HG02981 (cell line): ENCODE data around the gene KCNIP3.

ENCODE experiments used
- ATAC-seq: cut with Tn5 transposase; IDR thresholded peaks from one replicate; pipeline ENCODE4 v1.9.1; 2021; ENCODE audit warnings: mild to moderate bottlenecking, moderate library complexity; ENCODE audit not compliant: unreplicated experiment

KCNIP3 gene

DNA sequence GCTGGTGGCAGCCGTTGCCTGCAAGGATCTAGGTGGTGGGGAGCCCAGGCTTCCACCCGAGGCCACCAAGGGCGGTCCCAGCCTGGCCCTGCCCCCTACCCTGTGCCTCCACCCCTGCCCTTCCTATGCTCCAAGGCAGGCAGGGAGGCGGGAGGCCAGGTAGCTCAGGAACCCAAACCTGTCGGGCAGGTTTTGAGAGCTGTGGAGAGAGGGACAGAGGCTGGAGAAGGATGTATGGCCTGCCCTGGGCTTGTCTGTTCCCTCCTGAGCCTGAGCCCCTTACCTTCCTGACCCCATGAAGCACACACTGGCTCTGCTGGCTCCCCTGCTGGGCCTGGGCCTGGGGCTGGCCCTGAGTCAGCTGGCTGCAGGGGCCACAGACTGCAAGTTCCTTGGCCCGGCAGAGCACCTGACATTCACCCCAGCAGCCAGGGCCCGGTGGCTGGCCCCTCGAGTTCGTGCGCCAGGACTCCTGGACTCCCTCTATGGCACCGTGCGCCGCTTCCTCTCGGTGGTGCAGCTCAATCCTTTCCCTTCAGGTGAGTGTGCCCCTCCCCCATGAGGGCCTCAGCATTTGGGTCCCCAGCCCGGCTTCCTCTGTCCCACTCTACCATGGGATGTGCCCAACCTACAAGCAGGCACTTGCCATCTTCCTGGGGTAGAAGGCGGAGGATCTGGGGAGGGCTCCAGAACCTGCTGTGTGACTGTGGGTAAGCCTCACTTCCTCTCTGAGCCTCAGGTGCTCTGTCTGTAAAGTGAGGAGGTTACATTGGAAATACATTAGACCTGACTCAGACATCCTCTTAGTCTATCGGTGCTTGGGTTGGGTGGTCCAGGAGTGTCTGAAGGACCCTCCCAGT, 22.6 kb upstream of the KCNIP3 start, which contains the start of gene PROM2:
TSS of gene PROM2 (plus strand) at position 159 of the 860 bp plus-strand sequence. CDS start at position 296, 137 bp downstream.
- no peak for ATAC-seq

- no peak for ATAC-seq
Measured at GRCh38 chr2:95275151-95275515, 22.0 kb upstream of the KCNIP3 start.

DNA sequence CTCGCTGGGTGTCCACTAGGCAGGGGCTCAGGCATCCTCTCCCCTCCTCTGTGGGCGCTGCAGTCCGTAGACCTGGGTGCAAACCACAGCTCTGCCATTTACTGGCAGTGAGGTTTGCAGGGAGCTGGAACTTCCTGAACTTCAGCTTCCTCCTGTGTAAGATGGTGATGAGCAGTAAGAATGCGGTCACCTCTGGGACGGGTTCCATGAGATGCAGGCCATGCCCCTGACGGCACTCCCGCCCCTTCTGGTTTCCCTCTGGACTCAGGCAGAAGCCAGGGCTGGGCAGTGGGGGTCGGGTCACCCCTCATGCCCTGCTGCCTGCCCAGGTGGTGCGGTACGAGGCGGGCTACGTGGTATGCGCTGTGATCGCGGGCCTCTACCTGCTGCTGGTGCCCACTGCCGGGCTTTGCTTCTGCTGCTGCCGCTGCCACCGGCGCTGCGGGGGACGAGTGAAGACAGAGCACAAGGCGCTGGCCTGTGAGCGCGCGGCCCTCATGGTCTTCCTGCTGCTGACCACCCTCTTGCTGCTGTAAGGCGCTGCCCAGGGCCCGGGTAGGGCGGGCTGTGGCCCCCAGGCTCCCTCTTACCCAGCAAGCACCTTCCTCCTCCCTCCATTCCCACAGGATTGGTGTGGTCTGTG, 21.4 kb upstream of the KCNIP3 start:
- ATAC-seq: no peak

DNA sequence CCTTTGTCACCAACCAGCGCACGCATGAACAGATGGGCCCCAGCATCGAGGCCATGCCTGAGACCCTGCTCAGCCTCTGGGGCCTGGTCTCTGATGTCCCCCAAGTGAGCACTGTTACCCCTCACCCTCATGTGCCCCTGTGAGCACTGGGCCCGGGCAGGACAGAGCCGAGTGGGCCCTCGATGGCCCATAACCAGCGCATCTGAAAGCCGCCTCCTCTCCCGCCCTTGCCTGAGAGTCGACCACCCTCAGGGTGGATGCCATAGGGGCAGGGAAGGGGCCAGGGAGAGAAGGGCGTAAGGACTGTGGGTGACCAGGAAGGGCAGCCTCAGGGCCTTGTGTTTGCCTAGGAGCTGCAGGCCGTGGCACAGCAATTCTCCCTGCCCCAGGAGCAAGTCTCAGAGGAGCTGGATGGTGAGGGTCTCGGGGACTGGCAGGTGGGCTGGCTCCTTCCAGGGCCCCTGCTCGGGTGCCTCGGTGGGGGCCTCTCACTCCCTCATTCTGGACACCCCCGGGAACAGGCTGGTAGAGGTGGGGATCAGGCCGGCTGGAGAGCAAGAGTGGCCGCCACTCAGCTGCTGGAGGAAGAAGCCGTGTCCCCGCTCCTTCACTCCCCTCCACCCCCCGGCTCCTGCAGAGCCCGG, 20.8 kb upstream of the KCNIP3 start:
- ATAC-seq: no peak

GRCh38 chr2:95276888-95277245, 20.3 kb upstream of the KCNIP3 start:
- no peak for ATAC-seq

DNA sequence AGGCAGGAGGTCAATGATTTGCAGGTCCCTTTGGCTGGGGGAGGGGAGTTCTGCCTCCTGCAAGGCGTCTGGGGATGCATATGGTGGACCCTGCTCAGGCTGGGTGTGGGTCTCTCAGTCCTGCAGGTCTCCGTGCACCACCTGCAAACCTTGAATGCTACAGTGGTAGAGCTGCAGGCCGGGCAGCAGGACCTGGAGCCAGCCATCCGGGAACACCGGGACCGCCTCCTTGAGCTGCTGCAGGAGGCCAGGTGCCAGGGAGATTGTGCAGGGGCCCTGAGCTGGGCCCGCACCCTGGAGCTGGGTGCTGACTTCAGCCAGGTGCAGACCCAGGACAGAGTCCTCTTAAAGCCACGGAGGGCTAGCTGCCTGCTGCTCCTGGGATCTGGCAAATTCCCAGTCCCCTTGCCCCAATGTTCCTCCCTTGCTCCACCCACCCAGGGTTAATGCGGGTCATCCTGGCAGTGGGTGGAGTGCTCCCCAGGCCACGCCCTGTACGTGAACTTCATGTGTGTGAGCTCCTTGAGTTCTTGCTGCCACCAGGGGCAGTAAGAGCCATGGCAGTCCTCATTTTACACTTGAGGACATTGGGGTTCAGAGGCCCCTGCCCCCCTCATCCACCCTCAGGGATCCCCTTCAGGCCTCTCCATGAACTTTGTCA, 19.8 kb upstream of the KCNIP3 start:
- ATAC-seq: no peak

GRCh38 chr2:95278051-95278471, 19.1 kb upstream of the KCNIP3 start:
- ATAC-seq: no peak

GRCh38 chr2:95278637-95279225, 18.4 kb upstream of the KCNIP3 start:
- no peak for ATAC-seq

DNA sequence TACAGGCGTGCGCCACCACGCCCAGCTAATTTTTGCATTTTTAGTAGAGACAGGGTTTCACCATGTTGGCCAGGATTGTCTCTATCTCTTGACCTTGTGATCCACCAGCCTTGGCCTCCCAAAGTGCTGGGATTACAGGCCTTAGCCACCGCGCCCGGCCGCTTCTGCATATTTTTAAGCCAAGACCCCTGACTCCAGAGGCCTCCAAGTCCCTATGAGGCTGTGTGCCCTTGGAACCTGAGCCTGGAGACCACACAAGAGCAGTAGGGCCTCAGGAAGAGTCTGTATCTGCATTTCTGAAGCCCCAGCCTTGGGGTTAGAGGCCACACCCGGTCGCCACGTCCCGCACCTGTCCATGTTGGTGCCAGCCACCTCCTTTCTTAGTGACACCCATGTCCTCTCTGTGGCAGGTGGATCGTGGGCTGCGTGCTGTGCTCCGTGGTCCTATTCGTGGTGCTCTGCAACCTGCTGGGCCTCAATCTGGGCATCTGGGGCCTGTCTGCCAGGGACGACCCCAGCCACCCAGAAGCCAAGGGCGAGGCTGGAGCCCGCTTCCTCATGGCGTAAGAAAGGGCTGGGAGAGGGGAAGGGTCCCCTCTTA, 17.6 kb upstream of the KCNIP3 start:
- no peak for ATAC-seq

- ATAC-seq: no peak
Measured at GRCh38 chr2:95281071-95281470, 16.1 kb upstream of the KCNIP3 start.

- no peak for ATAC-seq
Measured at GRCh38 chr2:95281786-95282185, 15.4 kb upstream of the KCNIP3 start.

DNA sequence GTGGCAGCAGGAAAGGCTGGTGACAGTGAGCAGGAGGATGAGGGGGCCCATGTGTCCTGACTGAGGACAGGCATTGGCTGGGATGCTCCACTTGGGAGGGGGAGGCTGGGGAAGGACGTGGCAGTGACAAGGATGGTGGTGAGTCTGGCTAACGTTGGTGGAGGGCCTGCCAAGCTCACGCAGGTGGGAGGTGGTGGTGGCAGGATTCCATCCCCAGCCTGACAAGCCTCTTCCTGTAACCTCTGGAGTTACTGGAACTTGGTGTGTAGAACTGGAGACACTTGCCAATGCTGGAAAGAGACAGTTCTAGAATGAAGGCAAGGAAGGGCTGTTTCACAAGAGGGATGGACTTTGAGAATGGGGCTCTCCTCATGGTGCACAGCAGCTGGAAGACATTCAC, 14.7 kb upstream of the KCNIP3 start:
- ATAC-seq: no peak

- no peak for ATAC-seq
Measured at GRCh38 chr2:95283562-95283961, 13.6 kb upstream of the KCNIP3 start.

- ATAC-seq: no peak
Measured at GRCh38 chr2:95284886-95285541, 12.1 kb upstream of the KCNIP3 start.

DNA sequence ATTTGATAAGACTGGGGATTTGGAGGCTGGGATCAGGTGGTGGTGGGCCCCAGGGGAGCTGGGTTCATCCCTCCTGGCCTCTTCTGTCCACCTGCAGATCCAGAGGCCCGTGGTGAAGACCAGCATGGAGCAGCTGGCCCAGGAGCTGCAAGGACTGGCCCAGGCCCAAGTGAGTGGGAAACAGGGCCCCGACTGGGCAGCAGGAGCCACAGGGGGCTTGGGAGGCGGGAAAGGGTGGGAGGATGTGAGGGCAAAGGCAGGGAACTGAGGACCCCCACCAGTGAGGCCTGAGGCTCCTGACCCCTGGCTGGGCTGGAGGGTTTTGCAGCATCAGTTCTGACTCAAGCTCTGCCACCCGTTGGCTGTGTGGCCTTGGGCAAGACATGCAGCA, 11.6 kb upstream of the KCNIP3 start:
- no peak for ATAC-seq

GRCh38 chr2:95287336-95287735, 9.8 kb upstream of the KCNIP3 start:
- no peak for ATAC-seq

DNA sequence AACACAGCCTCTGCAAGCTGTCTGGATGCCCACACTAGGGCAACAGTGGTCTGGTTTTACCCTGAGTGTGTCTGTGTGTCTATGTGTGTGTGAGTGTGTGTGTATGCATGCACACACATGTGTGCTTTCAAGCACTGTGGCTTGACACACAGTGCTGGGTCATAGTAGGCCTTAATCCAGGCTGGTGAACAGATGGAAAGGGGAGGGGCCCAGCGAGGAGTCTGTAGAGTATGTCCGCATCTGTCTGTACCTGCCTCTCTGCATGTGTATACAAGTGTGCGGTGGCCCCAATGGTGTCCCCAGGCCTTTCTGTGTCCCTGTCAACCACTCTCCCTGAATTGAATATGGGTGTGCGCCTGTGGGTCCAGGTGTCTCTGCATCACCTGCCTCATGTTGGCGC, 9.3 kb upstream of the KCNIP3 start:
- no peak for ATAC-seq

GRCh38 chr2:95289253-95289652, 7.9 kb upstream of the KCNIP3 start:
- no peak for ATAC-seq

DNA sequence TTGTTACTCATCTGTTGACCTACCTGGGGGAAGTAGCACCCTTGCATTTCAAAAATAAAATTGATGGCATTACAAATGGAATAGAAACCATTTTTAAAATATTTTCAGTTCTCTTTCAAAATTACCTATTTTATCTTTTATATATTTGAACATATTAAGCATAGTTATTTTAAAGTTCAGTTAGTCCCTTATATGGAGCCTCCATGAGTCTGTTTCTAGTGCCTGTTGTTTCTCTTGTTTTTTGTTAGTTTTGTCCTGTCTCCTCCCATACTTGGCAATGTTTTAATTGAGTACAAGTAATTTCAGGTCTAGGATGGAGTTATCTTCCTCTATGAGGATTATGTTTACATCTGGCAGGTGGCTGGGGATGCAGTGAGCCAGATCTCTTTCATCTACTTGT, 5.9 kb upstream of the KCNIP3 start:
- no peak for ATAC-seq

GRCh38 chr2:95292623-95293260, 4.4 kb upstream of the KCNIP3 start:
- no peak for ATAC-seq
